PFSK-1 (cell line): Measurements from ENCODE around the gene C5orf63.

Experiments
- POLR2AphosphoS5 ChIP-seq: IDR thresholded peaks from 2 replicates; pipeline ENCODE4 v1.6.1; 2012; ENCODE audit warnings: low read depth, mild to moderate bottlenecking, control low read depth, low read length, moderate library complexity
- REST ChIP-seq, 2 experiments: IDR thresholded peaks; 2 replicates each; pipeline versions ENCODE4 v1.6.1 to v1.8.0; 2011 to 2012; ENCODE audit warnings: low read depth in 2 of 2, low read length in 2 of 2, control low read depth in 1 of 2, inconsistent platforms in 1 of 2, mild to moderate bottlenecking in 1 of 2, moderate library complexity in 1 of 2; ENCODE audit not compliant: insufficient read depth in 1 of 2
- TAF1 ChIP-seq: IDR thresholded peaks from 2 replicates; pipeline ENCODE4 v1.6.1; 2012; ENCODE audit warnings: low read length, control low read depth, borderline replicate concordance; ENCODE audit not compliant: insufficient read depth

GRCh38 chr5:127112347-127112864 is 39.1 kb upstream of the C5orf63 start:
- TF ChIP-seq TAF1 (no peak), POLR2AphosphoS5 (no peak), REST (IDR thresholded peaks at IDR 0.05; ENCODE audit: insufficient read depth in 1 of 2, low read depth in 2 of 2, low read length in 2 of 2) (no peak)
